Measurements from ENCODE around the gene ATRX. TPM values are rescaled to one million over a fixed set of nuclear protein-coding genes. Genes with fewer than 3 reads are reported as not detected.
A peak's percentile ranks its signal among the peaks of the same experiment; 100 is the strongest.

The ATRX gene
- total RNA-seq, 1 donor from 2014 or later = 37.6 TPM

- FAIRE-seq (no peak), DNase-seq (ENCODE audit: low read depth) (peak; percentile 47)
- Histone ChIP-seq H3K4me3 (ENCODE audit: low read depth, low read length) (no peak overlapping the region), H3K27me3 (ENCODE audit: control insufficient read depth, insufficient read depth, low read length) (no peaks in the 10 kb centered on the region), H3K36me3 (ENCODE audit: control insufficient read depth, insufficient read depth, low read length) (peaks cover 1% of the 10 kb centered on the region)
- peak; percentile 20 for TF ChIP-seq CTCF (IDR thresholded peaks at IDR 0.05; ENCODE audit: insufficient read depth, low read length, severe bottlenecking)
These were observed 188.9 kb downstream of the ATRX start for GRCh38 chrX:77597090-77597489.

- peaks cover 1% of the 10 kb centered on the region for H3K36me3 ChIP-seq (ENCODE audit: control insufficient read depth, insufficient read depth, low read length)
- FAIRE-seq (no peak), DNase-seq (ENCODE audit: low read depth) (no peak)
- no peak overlapping the region for H3K4me3 ChIP-seq (ENCODE audit: low read depth, low read length)
- no peak for TF ChIP-seq CTCF (IDR thresholded peaks at IDR 0.05; ENCODE audit: insufficient read depth, low read length, severe bottlenecking)
- no peaks in the 10 kb centered on the region for H3K27me3 ChIP-seq (ENCODE audit: control insufficient read depth, insufficient read depth, low read length)
These were observed 190.2 kb downstream of the ATRX start for GRCh38 chrX:77595848-77596247.

GRCh38 chrX:77572322-77572721, 213.7 kb downstream of the ATRX start:
- TF ChIP-seq CTCF (IDR thresholded peaks at IDR 0.05; ENCODE audit: insufficient read depth, low read length, severe bottlenecking) = no peak
- Histone ChIP-seq H3K36me3 (ENCODE audit: control insufficient read depth, insufficient read depth, low read length) (no peaks in the 10 kb centered on the region), H3K27me3 (ENCODE audit: control insufficient read depth, insufficient read depth, low read length) (no peaks in the 10 kb centered on the region), H3K4me3 (ENCODE audit: low read depth, low read length) (no peak overlapping the region)
- no peak for FAIRE-seq
- DNase-seq (ENCODE audit: low read depth) = peak; percentile 12

GRCh38 chrX:77565278-77565677, 220.7 kb downstream of the ATRX start:
- Histone ChIP-seq H3K4me3 (ENCODE audit: low read depth, low read length) (no peak overlapping the region), H3K36me3 (ENCODE audit: control insufficient read depth, insufficient read depth, low read length) (no peaks in the 10 kb centered on the region), H3K27me3 (ENCODE audit: control insufficient read depth, insufficient read depth, low read length) (no peaks in the 10 kb centered on the region)
- DNase-seq (ENCODE audit: low read depth) (no peak), FAIRE-seq (no peak)
- no peak for TF ChIP-seq CTCF (IDR thresholded peaks at IDR 0.05; ENCODE audit: insufficient read depth, low read length, severe bottlenecking)

GRCh38 chrX:77564823-77565222, 221.2 kb downstream of the ATRX start:
- no peak for TF ChIP-seq CTCF (IDR thresholded peaks at IDR 0.05; ENCODE audit: insufficient read depth, low read length, severe bottlenecking)
- FAIRE-seq (no peak), DNase-seq (ENCODE audit: low read depth) (peak; percentile 13)
- H3K4me3 ChIP-seq (ENCODE audit: low read depth, low read length) = no peak overlapping the region
- H3K27me3 ChIP-seq (ENCODE audit: control insufficient read depth, insufficient read depth, low read length) = no peaks in the 10 kb centered on the region
- no peaks in the 10 kb centered on the region for H3K36me3 ChIP-seq (ENCODE audit: control insufficient read depth, insufficient read depth, low read length)

- Histone ChIP-seq H3K36me3 (ENCODE audit: control insufficient read depth, insufficient read depth, low read length) (peaks cover 1% of the 10 kb centered on the region), H3K4me3 (ENCODE audit: low read depth, low read length) (no peak overlapping the region), H3K27me3 (ENCODE audit: control insufficient read depth, insufficient read depth, low read length) (no peaks in the 10 kb centered on the region)
- DNase-seq (ENCODE audit: low read depth) = no peak
- FAIRE-seq = no peak
- no peak for TF ChIP-seq CTCF (IDR thresholded peaks at IDR 0.05; ENCODE audit: insufficient read depth, low read length, severe bottlenecking)
These were observed 224.6 kb downstream of the ATRX start for GRCh38 chrX:77561372-77561771.
